ENCODE results near the gene GNA12.
A peak's percentile ranks its signal among the peaks of the same experiment; 100 is the strongest.
"Not testable (repeated sequence)": the region's sequence is repeated elsewhere in the genome, so short reads cannot be mapped to it uniquely, and the experiment has no call there.

The GNA12 gene

GRCh38 chr7:2729031-2729892 is 114.8 kb downstream of the GNA12 start:
- no peaks in the 10 kb centered on the region for H3K27me3 Mint-ChIP-seq (ENCODE audit: low read depth)
- peaks cover 57% of the 10 kb centered on the region for H3K36me3 Mint-ChIP-seq (ENCODE audit: low read depth)
- peaks cover 58% of the 10 kb centered on the region for H3K4me1 Mint-ChIP-seq
- H3K9me3 Mint-ChIP-seq = no peaks in the 10 kb centered on the region
- peak overlapping the region; percentile 67 to 85 (median 84) for H3K27ac Mint-ChIP-seq
- peak overlapping the region in 2 of 3 experiments; percentile 17 to 38 for H3K4me3 Mint-ChIP-seq
- TF ChIP-seq CTCF (IDR thresholded peaks at IDR 0.05; ENCODE audit: unreplicated experiment in 3 of 3) = no peak

- H3K27ac Mint-ChIP-seq = peak overlapping the region; percentile 65 to 84 (median 67)
- H3K9me3 Mint-ChIP-seq = no peaks in the 10 kb centered on the region
- TF ChIP-seq CTCF (IDR thresholded peaks at IDR 0.05; ENCODE audit: unreplicated experiment in 3 of 3) = no peak
- peaks cover 57% of the 10 kb centered on the region for H3K36me3 Mint-ChIP-seq (ENCODE audit: low read depth)
- H3K27me3 Mint-ChIP-seq (ENCODE audit: low read depth) = no peaks in the 10 kb centered on the region
- no peak overlapping the region for H3K4me3 Mint-ChIP-seq
- peaks cover 50% of the 10 kb centered on the region for H3K4me1 Mint-ChIP-seq
These were observed 115.6 kb downstream of the GNA12 start for GRCh38 chr7:2728316-2729030.

GRCh38 chr7:2727206-2727605 is 116.9 kb downstream of the GNA12 start:
- H3K27ac Mint-ChIP-seq; H3K27me3 Mint-ChIP-seq (ENCODE audit: low read depth); H3K4me3 Mint-ChIP-seq; H3K9me3 Mint-ChIP-seq: not testable (repeated sequence)
- Mint-ChIP-seq H3K36me3 (ENCODE audit: low read depth) (peaks cover 46% of the 10 kb centered on the region), H3K4me1 (peaks cover 45% of the 10 kb centered on the region)

GRCh38 chr7:2726316-2727018 is 117.6 kb downstream of the GNA12 start:
- H3K4me3 Mint-ChIP-seq = no peak overlapping the region
- H3K27me3 Mint-ChIP-seq (ENCODE audit: low read depth) = no peaks in the 10 kb centered on the region
- H3K4me1 Mint-ChIP-seq = peaks cover 37% of the 10 kb centered on the region
- H3K9me3 Mint-ChIP-seq = no peaks in the 10 kb centered on the region
- no peak for TF ChIP-seq CTCF (IDR thresholded peaks at IDR 0.05; ENCODE audit: unreplicated experiment in 3 of 3)
- no peak overlapping the region for H3K27ac Mint-ChIP-seq
- peaks cover 38% of the 10 kb centered on the region for H3K36me3 Mint-ChIP-seq (ENCODE audit: low read depth)

- Mint-ChIP-seq H3K27ac (no peak overlapping the region), H3K36me3 (ENCODE audit: low read depth) (peaks cover 31% of the 10 kb centered on the region), H3K4me1 (peaks cover 30% of the 10 kb centered on the region), H3K4me3 (no peak overlapping the region), H3K9me3 (no peaks in the 10 kb centered on the region), H3K27me3 (ENCODE audit: low read depth) (no peaks in the 10 kb centered on the region)
- TF ChIP-seq CTCF (IDR thresholded peaks at IDR 0.05; ENCODE audit: unreplicated experiment in 3 of 3) = no peak
These were observed 118.7 kb downstream of the GNA12 start for GRCh38 chr7:2725178-2726105.

Data from nephron (organoid).